ENCODE data around the gene NXPH4. TPM values are rescaled to one million over a fixed set of nuclear protein-coding genes. Genes with fewer than 3 reads are reported as not detected.

NXPH4 gene
- polyA plus RNA-seq, 1 donor = 0.91 TPM

DNA sequence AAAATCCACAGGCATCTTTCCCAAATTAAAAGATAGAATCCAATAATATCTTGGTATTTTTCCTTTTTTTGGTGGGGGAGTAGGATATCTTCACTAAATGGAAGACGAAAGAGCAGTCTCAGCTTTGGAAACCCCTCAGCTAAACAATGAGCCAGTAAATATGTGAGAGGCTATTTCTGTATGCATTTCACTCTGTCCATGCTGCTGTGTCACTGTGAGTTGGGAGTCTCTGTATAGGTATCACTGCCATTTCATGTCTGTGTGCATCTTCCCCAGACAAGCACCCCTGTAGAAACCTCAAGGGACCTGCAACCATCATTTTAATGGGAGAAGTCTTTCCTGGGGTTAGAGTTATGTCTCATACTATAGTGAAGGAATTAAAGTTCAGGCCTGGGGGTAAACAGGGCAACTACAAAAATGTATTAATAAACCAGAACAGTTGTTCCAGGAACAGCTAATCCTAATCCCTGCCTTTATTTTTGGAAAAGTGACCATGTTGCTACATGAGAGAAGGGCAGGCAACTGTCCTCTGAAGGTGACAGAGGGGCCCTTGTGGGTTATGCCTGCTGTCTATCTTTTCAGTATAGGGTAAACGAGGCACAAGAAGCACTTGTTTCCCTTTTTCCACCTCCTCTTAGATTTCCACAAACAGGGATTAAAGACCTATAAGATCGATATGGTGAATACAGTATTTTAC lies 45.7 kb downstream of the NXPH4 start:
- H3K36me3 ChIP-seq (ENCODE audit: control insufficient read depth, insufficient read depth, low read length) = peaks cover 66% of the 10 kb centered on the region
- WGBS (ENCODE audit: insufficient coverage, low lambda C conversion rate) = 92% methylated on average over 2 of the region's 3 CpGs

DNA sequence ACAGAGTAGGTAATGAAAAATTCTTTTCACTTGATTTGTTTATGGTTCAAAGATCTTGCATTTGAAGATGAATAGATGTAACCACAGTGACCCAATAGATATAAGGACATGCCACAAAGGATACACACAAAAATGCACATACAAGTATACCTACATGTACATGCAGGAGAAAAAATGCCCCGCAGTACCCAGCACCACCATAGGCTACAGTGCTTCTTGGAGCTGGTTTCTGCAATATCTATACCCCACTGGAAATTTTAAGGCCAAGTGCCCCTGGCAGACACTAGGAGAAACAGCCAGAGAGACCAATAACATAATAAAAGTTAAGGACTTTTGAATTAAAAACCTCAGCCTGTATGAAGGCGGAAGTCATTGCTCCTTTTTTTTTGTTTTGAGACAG lies 46.5 kb downstream of the NXPH4 start:
- WGBS (ENCODE audit: insufficient coverage, low lambda C conversion rate) = no CpG with 5 or more reads among the region's 2 CpGs

More for the DNA sequence above, 45.7 kb downstream of the NXPH4 start:
- DNase-seq = no peak
- H3K9me3 ChIP-seq (ENCODE audit: control insufficient read depth, low read depth, low read length) = no peaks in the 10 kb centered on the region
- H3K27me3 ChIP-seq (ENCODE audit: control insufficient read depth, insufficient read depth, low read length) = no peaks in the 10 kb centered on the region
- no peak overlapping the region for H3K4me3 ChIP-seq (ENCODE audit: low read length)
- H3K27ac ChIP-seq (ENCODE audit: low read length) = no peak overlapping the region
- H3K4me1 ChIP-seq (ENCODE audit: control insufficient read depth, insufficient read depth, low read length) = no peaks in the 10 kb centered on the region

GRCh38 chr12:57266681-57267080 lies 50.1 kb downstream of the NXPH4 start:
- H3K4me1 ChIP-seq (ENCODE audit: control insufficient read depth, insufficient read depth, low read length) = no peaks in the 10 kb centered on the region
- H3K4me3 ChIP-seq (ENCODE audit: low read length) = no peak overlapping the region
- H3K9me3 ChIP-seq (ENCODE audit: control insufficient read depth, low read depth, low read length) = no peaks in the 10 kb centered on the region
- no peaks in the 10 kb centered on the region for H3K27me3 ChIP-seq (ENCODE audit: control insufficient read depth, insufficient read depth, low read length)
- H3K27ac ChIP-seq (ENCODE audit: low read length) = no peak overlapping the region
- DNase-seq = no peak
- peaks cover 63% of the 10 kb centered on the region for H3K36me3 ChIP-seq (ENCODE audit: control insufficient read depth, insufficient read depth, low read length)

More for the DNA sequence above, 46.5 kb downstream of the NXPH4 start:
- no peak for DNase-seq
- Histone ChIP-seq H3K27ac (ENCODE audit: low read length) (no peak overlapping the region), H3K36me3 (ENCODE audit: control insufficient read depth, insufficient read depth, low read length) (peaks cover 64% of the 10 kb centered on the region), H3K27me3 (ENCODE audit: control insufficient read depth, insufficient read depth, low read length) (no peaks in the 10 kb centered on the region), H3K4me3 (ENCODE audit: low read length) (no peak overlapping the region), H3K4me1 (ENCODE audit: control insufficient read depth, insufficient read depth, low read length) (no peaks in the 10 kb centered on the region), H3K9me3 (ENCODE audit: control insufficient read depth, low read depth, low read length) (no peaks in the 10 kb centered on the region)

DNA sequence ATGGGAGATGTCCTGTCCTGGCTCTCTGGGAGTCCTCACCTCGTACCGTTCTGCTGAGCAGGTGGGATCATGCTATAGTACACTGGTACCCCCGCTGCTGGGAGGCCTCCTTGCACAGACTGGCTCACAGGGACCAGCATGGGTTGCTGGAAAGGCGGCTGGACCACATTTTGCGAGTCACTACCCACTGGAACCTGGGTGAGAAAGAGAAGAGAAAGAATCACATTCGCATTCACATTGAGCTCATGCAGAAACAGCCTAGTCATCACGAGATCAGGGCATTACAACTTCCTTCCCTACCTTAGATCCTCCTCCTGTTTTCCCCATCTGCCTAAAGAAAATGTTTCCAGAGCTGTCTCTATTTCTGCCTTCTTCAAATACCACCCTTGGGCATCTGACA lies 51.7 kb downstream of the NXPH4 start:
- Histone ChIP-seq H3K27me3 (ENCODE audit: control insufficient read depth, insufficient read depth, low read length) (no peaks in the 10 kb centered on the region), H3K4me1 (ENCODE audit: control insufficient read depth, insufficient read depth, low read length) (no peaks in the 10 kb centered on the region), H3K36me3 (ENCODE audit: control insufficient read depth, insufficient read depth, low read length) (peaks cover 65% of the 10 kb centered on the region), H3K9me3 (ENCODE audit: control insufficient read depth, low read depth, low read length) (no peaks in the 10 kb centered on the region), H3K4me3 (ENCODE audit: low read length) (no peak overlapping the region), H3K27ac (ENCODE audit: low read length) (no peak overlapping the region)
- no peak for DNase-seq
- no CpG with 5 or more reads among the region's 7 CpGs for WGBS (ENCODE audit: insufficient coverage, low lambda C conversion rate)

DNA sequence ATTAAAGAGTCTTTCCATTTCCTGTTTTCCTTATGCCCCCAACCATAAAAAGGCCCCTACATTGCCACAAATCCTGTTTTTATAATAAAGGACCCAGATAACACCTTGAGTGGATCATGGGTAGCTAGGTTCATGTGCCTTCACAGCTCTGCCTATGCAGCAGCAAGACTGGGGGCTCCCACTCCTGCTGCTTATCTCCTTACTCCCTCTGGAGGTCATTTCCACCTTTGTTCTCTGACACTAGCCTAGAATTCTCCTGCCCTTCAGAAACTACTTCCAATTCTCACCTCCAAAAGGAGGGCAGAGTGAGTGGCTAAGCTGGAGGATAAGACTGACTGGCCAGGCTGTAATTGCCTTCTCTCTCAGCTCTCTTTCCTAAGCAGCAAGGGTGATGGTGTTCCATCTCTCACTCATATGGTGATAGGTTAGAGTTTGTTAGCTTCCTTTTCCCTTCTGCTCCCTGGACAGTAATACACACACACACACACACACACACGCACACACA lies 54.4 kb downstream of the NXPH4 start:
- no CpG with 5 or more reads among the region's 1 CpG for WGBS (ENCODE audit: insufficient coverage, low lambda C conversion rate)
- no peaks in the 10 kb centered on the region for H3K27me3 ChIP-seq (ENCODE audit: control insufficient read depth, insufficient read depth, low read length)
- H3K9me3 ChIP-seq (ENCODE audit: control insufficient read depth, low read depth, low read length) = no peaks in the 10 kb centered on the region
- H3K36me3 ChIP-seq (ENCODE audit: control insufficient read depth, insufficient read depth, low read length) = peaks cover 62% of the 10 kb centered on the region
- H3K4me3 ChIP-seq (ENCODE audit: low read length) = no peak overlapping the region
- no peaks in the 10 kb centered on the region for H3K4me1 ChIP-seq (ENCODE audit: control insufficient read depth, insufficient read depth, low read length)
- no peak for DNase-seq
- H3K27ac ChIP-seq (ENCODE audit: low read length) = no peak overlapping the region

GRCh38 chr12:57272337-57273151 lies 56.0 kb downstream of the NXPH4 start:
- Histone ChIP-seq H3K4me1 (ENCODE audit: control insufficient read depth, insufficient read depth, low read length) (no peaks in the 10 kb centered on the region), H3K4me3 (ENCODE audit: low read length) (no peak overlapping the region), H3K27ac (ENCODE audit: low read length) (no peak overlapping the region), H3K27me3 (ENCODE audit: control insufficient read depth, insufficient read depth, low read length) (no peaks in the 10 kb centered on the region), H3K36me3 (ENCODE audit: control insufficient read depth, insufficient read depth, low read length) (peaks cover 56% of the 10 kb centered on the region), H3K9me3 (ENCODE audit: control insufficient read depth, low read depth, low read length) (no peaks in the 10 kb centered on the region)
- DNase-seq = peak in 1 of 2 donors; percentile 3
- no CpG with 5 or more reads among the region's 7 CpGs for WGBS (ENCODE audit: insufficient coverage, low lambda C conversion rate)

DNA sequence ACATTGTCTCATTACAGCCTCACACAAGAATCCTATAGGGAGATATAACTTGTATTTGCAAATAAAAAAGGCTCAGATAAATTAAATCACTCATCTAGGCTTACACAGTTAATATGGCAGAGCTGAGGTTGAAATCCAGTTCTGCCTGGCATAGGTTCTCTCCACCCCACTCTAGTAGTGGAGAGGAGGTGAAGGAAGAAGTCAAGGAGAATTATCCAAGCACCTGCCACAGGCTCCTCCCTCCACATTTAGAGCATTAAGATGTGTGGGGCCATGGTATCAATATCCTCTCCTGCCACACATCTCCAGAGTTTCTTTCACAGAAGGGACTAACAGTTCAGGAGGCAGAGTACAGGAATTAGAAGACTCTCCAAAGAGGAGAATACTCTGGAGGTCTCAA lies 56.9 kb downstream of the NXPH4 start:
- Histone ChIP-seq H3K4me3 (ENCODE audit: low read length) (no peak overlapping the region), H3K36me3 (ENCODE audit: control insufficient read depth, insufficient read depth, low read length) (peaks cover 57% of the 10 kb centered on the region), H3K27me3 (ENCODE audit: control insufficient read depth, insufficient read depth, low read length) (no peaks in the 10 kb centered on the region), H3K4me1 (ENCODE audit: control insufficient read depth, insufficient read depth, low read length) (no peaks in the 10 kb centered on the region), H3K27ac (ENCODE audit: low read length) (no peak overlapping the region), H3K9me3 (ENCODE audit: control insufficient read depth, low read depth, low read length) (no peaks in the 10 kb centered on the region)
- no peak for DNase-seq

Other genes with a start within 250 kb of the NXPH4 start
- 6.9 TPM for gene ZBTB39, start 210.2 kb upstream of the NXPH4 start, polyA plus RNA-seq
- 13.5 TPM for gene TAC3, start 200.3 kb upstream of the NXPH4 start, polyA plus RNA-seq
- 385 TPM for gene MYO1A, start 166.7 kb upstream of the NXPH4 start, polyA plus RNA-seq
- 12.0 TPM for gene NEMP1, start 138.0 kb upstream of the NXPH4 start, polyA plus RNA-seq
- 26.8 TPM for gene NAB2, start 127.7 kb upstream of the NXPH4 start, polyA plus RNA-seq
- 114 TPM for gene STAT6, start 105.4 kb upstream of the NXPH4 start, polyA plus RNA-seq
- gene LRP1, start 88.3 kb upstream of the NXPH4 start, polyA plus RNA-seq = 100 TPM
- 1.7 TPM for gene LRP1-AS, start 69.2 kb upstream of the NXPH4 start, polyA plus RNA-seq
- 66.3 TPM for gene SHMT2, start 12.9 kb downstream of the NXPH4 start, polyA plus RNA-seq
- gene STAC3, start 34.4 kb downstream of the NXPH4 start, polyA plus RNA-seq = 4.0 TPM
- 64.2 TPM for gene R3HDM2, start 214.2 kb downstream of the NXPH4 start, polyA plus RNA-seq
- 0.40 TPM for gene INHBC, start 218.0 kb downstream of the NXPH4 start, polyA plus RNA-seq
- gene INHBE, start 238.5 kb downstream of the NXPH4 start, polyA plus RNA-seq = 0.28 TPM
- gene GLI1, start 243.0 kb downstream of the NXPH4 start, polyA plus RNA-seq = 7.3 TPM

Data from large intestine (tissue), 3 donors.